GM18511 (cell line): Measurements from ENCODE around the gene MSL1.

Experiments
- ATAC-seq: cut with Tn5 transposase; IDR thresholded peaks from one replicate; pipeline ENCODE4 v1.9.1; 2021; ENCODE audit warnings: mild to moderate bottlenecking, moderate library complexity; ENCODE audit not compliant: unreplicated experiment

The MSL1 gene, protein sequence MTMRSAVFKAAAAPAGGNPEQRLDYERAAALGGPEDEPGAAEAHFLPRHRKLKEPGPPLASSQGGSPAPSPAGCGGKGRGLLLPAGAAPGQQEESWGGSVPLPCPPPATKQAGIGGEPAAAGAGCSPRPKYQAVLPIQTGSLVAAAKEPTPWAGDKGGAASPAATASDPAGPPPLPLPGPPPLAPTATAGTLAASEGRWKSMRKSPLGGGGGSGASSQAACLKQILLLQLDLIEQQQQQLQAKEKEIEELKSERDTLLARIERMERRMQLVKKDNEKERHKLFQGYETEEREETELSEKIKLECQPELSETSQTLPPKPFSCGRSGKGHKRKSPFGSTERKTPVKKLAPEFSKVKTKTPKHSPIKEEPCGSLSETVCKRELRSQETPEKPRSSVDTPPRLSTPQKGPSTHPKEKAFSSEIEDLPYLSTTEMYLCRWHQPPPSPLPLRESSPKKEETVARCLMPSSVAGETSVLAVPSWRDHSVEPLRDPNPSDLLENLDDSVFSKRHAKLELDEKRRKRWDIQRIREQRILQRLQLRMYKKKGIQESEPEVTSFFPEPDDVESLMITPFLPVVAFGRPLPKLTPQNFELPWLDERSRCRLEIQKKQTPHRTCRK

DNA sequence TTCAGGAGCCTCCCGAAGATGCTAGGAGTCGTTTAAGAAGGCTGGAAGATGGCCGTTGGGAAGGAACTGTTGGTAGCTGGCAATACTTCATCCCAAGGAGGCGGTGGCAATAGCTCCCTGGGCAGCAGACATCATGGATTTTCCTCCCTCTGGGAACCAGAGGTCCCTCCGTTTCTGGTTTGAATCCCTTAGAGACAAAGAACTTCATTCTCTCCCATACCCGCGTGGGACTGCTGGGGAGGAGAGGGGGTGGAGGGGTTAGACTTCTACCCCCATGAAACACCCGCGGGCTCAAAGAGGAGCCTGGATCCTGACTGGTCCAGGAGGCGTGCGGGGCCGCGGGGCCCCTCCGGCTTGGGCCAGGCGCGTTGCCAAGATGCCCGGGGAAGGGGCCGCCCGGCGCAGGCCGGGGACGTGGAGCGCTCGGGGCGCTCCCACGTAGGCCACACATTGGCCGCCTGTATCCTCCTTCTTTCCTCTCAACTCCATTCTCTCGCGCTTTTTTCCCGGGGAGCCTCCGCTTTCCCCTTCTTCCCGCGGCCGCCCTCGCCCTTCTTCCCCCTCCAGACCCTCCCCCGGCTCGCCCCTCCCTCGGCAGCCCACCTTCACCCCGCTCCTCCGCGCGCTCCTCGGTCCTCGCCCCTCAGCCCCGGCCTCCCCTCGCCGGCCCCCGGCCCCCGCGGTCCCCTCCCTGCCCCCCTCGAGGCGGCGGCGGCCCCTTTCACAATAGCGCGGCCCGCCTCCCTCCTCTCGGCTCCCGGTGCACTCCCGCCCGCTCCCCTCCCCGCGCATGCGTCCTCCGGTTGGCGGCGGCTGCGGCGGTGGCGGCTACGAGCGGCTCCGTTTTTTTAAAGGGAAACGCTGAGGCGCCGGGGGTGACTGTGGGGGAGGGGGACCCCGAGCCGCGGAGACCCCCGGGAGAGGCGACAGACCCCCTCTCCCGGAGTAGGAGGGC, at the start of gene MSL1:
Gene MSL1 (plus strand): TSS at position 791 of the 955 bp plus-strand sequence. CDS start 642 bp downstream, outside the sequence.
- ATAC-seq = no peak

DNA sequence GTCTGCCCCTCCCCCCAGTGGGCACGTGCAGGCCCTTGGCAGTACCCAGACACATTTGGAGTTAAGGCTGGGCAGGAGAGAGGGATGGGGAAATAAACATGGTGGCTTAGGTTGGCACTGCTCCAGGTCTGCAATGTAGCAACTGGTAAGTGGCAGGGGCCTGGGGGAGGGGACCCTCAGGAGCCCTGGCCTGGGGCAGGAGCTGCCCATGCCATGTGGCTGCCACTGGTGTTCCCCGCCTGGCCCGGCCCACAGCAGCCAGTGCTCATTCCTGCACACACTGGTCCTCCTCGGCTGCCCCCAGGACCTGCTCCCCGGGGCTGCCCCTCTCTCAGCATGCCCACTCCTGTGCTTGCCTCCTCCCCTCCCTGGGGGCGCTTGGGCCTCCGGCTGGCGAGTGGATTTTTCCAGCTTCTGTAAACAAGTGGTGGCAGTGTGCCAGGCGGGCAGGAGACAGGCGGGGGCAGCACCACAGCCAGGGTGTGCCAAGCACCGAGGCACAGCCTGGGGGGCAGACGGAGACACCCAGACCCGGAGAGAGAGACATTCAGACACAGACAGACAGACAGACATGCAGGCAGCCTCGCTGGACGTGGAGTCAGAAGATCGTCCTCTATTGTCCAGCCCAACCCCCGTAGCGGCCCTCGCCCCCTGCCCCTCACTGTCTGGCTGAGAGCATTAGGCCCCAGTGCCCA, 49.6 kb upstream of the MSL1 start:
- no peak for ATAC-seq

DNA sequence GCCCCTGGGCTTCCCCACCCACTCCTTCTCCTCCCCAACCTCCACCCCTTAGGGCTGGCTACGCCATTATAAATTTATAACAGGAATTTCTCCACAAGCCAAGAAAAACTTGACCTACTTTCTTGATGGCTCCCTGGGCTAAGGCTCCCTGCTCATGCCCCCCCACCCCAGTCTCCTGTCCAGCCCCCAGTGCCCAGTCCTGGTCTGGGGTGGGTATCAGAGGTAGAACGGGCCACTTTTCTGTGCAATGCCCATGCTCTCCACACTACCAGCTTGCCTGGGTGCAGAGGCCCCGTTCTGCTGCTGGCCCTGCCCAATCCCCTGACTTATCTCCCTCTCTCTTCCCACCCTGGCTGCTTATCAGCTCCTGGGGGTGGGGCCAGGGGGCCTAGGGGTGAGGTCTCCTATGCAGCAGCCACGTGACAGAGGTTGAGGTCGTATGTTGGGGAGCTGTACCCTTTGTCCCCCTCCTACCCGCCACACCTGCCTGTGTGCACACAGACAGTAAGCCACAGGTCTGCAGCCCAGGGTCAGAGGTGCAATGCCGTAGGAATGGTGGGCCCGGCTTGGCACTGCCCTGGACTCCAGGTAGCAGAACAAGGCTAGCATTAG, 48.9 kb upstream of the MSL1 start:
- no peak for ATAC-seq

DNA sequence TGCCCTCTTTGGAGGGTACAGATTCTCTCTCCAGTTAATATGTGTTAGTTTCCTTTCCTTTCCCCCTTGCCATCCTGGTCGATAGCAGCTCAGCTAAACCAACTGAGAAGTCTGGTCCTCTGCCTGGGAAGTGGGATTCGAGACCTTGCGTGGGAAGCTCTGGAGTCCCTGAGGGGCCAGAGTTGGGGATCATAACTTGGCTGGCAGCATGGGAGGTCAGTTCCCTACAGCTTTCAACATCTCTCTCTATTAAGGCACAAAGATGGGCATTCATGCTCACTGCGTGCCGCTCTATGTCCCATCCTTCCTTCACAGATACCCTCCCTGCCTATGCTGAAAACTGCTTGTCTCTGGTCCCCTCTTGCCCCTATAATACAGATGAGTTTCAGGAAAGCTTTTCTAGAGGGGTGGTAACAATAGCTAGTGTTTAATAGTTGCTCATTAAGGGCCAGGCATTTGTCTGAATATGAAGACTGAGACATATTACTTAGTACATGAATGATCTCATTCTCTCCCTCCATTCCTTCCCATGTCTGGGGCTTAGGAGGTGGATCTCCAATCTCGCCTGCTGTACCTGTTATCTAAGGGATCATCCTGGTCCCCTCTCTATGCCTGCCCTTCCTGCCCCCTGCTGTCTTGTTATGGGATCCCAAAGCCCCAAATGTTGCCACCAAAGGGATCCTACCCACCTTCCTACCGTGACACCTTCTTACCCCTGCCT, 48.2 kb upstream of the MSL1 start:
- ATAC-seq = no peak

DNA sequence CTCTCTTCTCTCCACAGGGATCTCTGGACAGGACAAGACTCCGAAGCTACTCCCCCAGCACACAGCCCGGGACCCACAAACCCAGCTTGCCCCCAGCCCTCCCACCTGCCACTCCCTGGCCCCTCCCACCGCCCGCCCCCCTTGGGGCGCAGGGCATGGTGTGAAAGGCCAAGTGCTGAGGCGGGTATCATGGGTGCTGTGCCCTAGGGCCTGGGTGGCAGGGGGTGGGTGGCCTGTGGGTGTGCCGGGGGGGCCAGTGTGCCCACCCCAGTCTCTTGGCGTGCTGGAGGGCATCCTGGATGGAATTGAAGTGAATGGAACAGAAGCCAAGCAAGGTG, 47.6 kb upstream of the MSL1 start:
- ATAC-seq = no peak

DNA sequence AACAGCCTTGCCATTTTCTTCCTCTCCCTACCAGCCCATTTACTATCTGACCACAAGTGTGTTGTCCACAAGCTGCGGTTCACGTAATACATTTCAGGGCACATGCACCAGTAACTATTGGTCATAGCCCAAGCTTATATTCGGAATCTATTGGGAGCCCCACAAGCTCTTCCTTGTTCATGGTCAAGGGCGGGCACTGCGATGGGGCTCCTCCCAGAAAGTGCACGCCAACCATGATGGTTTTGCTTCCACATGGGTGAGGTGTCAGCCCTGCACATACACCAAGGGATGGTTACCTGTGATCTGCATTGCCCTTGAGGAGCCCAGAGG, 46.9 kb upstream of the MSL1 start:
- no peak for ATAC-seq

DNA sequence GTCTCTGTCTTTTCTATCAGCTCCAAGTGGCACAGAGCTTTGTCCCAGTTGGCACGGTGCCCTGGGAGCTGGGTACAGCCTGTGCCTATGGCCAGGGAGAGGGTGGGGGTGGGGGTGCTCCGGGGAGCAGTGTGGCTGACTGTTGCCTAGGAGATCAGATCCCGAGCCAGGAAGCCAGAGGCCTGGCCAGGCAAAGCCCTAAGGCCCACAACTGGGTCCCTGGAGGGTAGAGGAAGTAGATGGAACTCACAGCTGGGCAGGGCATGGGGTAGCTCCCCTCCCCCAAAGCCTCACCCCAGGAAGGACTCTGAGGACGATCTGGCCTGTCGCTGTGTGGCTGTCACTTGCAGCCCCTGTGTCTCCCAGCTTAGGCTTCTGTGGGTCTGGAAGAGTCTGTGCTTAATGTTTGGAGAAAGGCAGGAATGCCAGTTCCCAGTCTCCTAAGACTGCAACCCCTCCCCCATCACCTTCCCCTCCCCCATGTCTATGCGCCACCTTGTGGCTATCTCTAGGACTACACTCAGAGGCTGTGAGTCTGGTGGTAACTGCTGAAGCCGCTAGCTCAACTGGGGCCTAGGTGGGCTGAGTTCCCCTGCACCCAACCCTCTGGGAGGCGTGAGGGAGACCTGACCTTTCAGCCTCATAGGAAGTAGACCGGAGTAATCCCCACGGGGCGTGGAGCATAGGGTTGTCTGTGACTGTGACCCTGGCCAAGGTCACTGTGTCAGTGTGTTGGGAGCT, 46.4 kb upstream of the MSL1 start:
- ATAC-seq = no peak

DNA sequence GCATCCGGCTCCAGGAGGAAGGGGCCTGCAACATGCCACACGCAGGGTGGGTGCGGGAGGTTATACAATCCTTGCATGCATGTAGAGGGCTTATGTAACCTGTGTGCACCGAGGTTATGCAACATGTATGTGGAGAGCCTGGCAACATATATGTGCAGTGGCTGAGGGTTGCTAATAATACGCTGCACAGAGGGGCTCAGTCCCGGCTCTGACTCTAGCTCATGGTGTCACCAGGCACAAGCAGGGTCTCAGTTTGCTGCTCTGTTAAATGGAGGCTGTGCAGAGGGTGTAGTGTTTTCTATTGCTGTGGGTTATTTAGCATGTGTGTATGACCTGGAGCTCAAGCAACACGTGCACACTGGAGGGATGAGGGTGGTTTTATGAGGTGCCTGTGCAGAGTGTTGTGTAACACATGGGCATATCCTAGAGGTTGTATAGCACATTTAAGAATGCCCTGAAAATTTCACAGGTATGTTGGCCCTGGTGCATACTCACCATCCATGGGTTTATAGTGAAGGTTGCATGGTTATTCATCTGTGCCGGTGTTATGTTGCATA, 45.8 kb upstream of the MSL1 start:
- no peak for ATAC-seq

DNA sequence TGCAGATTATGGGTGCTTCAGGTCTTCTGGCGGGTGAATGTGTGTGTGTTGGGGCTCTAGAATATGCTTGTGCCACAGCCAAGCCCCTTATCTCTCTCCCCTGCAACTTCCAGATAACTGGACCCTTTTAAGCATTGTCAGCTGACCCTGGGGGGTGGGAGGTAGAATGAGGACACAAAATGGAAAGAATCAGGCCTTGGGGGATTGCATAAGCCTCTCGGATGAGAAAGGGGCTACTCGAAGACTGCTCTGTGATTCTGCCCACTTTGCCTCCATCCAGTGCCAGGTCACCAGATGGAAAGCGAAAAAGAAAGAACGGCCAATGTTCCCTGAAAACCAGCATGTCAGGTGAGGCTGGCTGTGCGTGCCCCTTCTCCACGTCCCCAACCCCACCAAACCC, 45.2 kb upstream of the MSL1 start:
- no peak for ATAC-seq

DNA sequence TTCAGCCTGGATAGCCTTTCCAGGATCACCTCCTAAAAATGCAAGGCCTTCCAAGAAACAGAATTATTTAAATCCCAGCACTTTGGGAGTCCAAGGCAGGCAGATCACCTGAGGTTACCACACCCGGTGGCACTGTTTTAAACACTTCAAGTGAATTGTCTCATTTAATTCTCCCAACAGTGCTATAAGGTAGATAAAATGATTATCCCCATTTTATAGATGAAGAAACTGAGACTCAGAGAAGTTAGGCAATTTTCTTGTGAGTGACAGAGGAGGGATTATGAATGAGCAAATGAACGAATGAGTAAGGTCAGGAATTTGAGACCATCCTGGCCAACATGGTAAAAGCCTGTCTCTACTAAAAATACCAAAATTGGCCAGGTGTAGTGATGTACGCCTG, 42.2 kb upstream of the MSL1 start:
- ATAC-seq = no peak

DNA sequence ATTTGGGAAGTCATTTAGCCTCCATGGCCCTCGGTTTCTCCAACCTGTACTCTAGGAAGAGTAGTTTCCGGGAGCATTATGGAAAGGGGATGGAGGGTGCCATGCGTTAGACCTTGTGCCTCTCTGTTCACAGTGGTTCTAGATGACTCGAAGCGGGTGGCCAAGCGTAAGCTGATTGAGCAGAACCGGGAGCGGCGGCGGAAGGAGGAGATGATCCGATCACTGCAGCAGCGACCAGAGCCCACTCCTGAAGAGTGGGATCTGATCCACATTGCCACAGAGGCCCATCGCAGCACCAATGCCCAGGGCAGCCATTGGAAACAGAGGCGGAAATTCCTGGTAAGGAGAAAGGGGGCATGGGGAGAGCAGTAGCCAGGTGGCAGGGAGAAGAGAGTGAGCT, 37.3 kb upstream of the MSL1 start:
- no peak for ATAC-seq

DNA sequence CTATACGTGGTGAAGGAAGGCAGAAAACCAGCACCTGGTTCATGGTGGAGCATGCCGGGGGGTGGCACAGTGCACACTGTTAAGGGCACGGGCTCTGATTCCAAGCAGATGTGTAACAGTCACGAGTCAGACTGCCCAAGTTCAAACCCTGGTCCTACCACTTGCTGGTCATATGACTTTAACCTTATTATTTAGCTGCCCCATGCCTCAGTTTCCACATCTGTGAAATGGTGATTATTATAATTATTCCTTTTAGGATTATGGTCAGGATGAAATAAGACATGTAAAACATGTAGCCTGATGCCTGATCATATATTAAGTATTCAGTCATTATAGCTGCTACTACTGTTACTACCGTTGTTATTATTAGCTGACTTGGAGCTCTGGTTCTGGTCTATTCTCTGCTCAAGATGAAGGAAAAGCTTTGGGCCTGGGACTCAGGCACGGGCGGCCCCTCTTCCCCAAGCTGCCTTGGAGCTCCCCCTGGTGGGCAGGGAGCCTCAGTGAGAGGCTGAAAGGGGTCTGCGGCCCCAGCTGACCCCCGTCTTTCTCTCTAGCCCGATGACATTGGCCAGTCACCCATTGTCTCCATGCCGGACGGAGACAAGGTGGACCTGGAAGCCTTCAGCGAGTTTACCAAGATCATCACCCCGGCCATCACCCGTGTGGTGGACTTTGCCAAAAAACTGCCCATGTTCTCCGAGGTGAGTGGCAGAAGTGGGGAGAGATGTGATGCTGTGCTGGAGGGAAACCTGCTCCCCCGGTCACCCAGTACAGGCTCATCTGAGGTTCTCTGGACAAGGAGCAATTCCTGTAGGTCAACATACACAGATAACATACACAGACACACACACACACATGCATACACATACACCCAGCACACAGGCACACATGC, 35.4 kb upstream of the MSL1 start:
- ATAC-seq = no peak

DNA sequence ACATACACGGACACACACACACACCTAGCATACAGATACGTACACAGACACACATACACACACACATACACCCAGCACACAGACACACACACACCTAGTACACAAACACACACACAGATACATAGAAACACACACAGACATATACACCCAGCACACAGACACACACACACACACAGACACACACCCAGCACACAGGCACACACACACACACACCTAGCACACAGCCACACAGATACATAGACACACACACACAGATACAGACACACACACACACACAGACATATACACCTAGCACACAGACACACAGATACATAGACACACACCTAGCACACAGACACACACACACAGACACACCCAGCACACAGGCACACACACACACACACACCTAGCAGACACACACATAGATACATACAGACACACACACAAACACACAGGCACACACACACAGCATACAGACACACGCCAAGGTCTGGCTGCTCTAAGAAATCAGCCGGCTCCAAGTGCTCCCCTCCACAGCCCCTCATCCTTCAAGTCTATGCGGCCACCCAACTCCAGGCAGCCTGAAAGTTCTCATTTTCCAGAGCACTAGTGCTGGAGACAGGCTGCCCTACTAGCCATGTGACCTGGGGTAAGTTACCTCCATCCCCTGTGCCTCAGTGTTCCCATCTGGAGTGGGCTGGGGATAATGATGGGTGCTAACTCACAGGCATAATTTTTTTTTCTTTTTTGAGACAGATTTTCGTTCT, 34.5 kb upstream of the MSL1 start:
- no peak for ATAC-seq

DNA sequence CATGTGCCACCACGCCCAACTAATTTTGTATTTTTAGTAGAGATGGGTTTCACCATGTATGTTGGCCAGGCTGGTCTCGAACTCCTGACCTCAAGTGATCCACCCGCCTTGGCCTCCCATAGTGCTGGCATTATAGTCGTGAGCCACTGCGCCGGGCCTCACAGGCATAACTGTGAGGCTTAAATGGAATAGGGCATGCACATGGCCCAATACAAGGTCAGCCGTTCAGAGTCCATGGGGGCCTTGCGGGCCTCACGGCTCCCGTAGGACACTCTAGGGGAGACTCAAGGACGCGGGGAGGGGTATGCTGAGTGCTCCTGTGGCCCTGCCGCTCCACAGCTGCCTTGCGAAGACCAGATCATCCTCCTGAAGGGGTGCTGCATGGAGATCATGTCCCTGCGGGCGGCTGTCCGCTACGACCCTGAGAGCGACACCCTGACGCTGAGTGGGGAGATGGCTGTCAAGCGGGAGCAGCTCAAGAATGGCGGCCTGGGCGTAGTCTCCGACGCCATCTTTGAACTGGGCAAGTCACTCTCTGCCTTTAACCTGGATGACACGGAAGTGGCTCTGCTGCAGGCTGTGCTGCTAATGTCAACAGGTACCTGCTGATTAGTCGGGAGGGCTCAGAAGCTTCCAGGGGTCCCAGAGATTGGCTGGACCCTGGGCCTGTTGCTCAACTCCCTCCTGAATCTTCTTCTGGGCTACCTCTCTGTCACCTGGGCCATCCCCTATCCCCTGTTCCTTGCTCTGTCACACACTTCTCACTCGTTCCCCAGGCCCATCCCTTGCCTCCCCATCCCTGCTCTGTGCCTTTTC, 33.7 kb upstream of the MSL1 start:
- no peak for ATAC-seq

DNA sequence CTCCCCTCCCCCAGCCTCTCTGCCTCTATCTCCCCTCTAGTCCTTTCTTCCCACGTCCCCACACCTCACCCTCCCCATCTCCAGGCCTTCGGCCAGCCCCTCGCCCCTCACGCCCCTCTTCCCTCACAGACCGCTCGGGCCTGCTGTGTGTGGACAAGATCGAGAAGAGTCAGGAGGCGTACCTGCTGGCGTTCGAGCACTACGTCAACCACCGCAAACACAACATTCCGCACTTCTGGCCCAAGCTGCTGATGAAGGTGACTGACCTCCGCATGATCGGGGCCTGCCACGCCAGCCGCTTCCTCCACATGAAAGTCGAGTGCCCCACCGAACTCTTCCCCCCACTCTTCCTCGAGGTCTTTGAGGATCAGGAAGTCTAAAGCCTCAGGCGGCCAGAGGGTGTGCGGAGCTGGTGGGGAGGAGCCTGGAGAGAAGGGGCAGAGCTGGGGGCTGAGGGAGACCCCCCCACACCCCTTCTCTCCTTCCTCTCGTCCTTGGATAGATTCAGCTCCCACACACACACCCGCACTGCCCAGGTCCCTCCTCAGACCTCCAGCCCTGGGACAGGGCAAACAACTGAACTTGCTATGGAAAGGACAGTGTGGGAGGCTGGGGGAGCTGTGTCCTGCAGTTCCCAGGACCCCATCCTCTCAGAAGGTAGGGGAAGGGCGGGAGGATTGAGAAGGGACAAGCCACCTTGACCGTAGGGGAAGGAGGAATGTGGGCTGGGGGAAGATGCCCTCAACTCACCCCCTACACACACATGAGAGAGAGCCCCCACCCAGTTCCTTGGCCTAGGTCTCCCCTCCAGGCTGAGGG, 32.5 kb upstream of the MSL1 start:
- ATAC-seq = no peak
